Measurements from ENCODE around the gene COL8A2. TPM values are rescaled to one million over a fixed set of nuclear protein-coding genes. Genes with fewer than 3 reads are reported as not detected.

The COL8A2 gene
- total and polyA plus RNA-seq, 2 experiments from 2014 or later, result 3.2 to 30.5 TPM

DNA sequence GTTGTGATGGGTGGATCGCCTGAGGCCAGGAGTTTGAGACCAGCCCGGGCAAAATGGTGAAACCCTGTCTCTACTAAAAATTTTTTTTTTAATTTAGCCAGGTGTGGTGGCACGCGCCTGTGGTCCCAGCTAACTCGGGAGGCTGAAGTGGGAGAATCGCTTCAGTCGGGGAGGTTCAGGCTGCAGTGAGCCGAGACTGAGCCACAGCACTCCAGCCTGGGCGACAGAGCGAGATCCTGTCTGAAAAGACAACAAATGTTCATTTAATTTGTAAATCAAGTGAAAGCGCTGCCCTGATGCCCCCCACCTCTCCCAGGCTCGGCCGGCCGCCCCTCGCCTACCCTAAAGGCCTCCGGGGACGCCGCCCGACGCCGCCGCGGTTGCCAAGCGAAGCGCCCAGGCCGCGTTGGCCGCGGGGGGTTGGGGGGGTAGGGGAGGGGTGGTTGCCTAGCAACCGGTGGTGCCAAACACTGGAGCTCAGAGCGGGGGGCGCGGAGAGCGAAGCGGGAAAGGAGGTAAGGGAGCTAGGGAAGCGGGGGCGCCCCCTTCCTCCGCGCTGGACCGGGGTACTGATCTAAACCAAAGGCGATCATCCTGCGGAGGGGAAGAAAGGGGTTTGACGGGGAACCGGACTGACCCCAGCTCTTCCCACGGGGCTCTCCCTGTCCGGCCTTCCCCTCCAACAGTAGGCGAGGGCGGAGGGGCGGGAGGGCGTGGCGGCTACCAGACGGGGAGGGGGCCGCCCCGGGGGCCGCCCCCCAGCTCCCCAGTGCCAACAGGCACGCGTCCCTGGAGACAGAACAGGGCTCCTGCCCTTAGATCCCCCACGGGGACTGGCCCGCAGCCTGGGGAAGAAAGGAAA is 41.2 kb downstream of the COL8A2 start, which contains the start of gene TEKT2:
TEKT2 (plus strand) TSS at position 460 of the 862 bp plus-strand sequence. CDS start 828 bp downstream, outside the sequence.
- H3F3A ChIP-seq (ENCODE audit: insufficient read depth), result peaks cover 15% of the 10 kb centered on the region; the same call in 1 of the 2 replicates
- no peaks in the 10 kb centered on the region for H4K20me1 ChIP-seq (ENCODE audit: insufficient read depth)
- in situ Hi-C loops (cut with MboI), result no loop called here
- H3K27me3 ChIP-seq (replicated peaks; ENCODE audit: insufficient read depth), result no peaks in the 10 kb centered on the region
- peak within 1 kb of the TSS; percentile 87 for H2AFZ ChIP-seq
- no peaks in the 10 kb centered on the region for H3K36me3 ChIP-seq (ENCODE audit: low read depth)
- WGBS, 2 experiments (ENCODE audit: low coverage in 1 of 2, low lambda C conversion rate in 2 of 2, missing lambda C conversion rate in 2 of 2), result 14 to 23% methylated on average over 33 to 59 of the region's 59 CpGs
- no peak for TF ChIP-seq EZH2phosphoT487 (IDR thresholded peaks at IDR 0.05; ENCODE audit: insufficient read depth, low read depth)
- no peak for TF ChIP-seq EZH2 (IDR thresholded peaks at IDR 0.05; ENCODE audit: insufficient read depth, poor library complexity, severe bottlenecking)
- H3K4me2 ChIP-seq (ENCODE audit: unreplicated experiment), result peak within 1 kb of the TSS; percentile 31
- peaks cover 11% of the 10 kb centered on the region for H3K4me1 ChIP-seq (ENCODE audit: insufficient read depth)
- peak; percentile 40 for DNase-seq
- H3K9me3 ChIP-seq (ENCODE audit: low read depth), result no peaks in the 10 kb centered on the region
- peak within 1 kb of the TSS; percentile 70 for H3K9ac ChIP-seq
- H3K27ac ChIP-seq, result no peak within 1 kb of the TSS
- H3K9me2 ChIP-seq (ENCODE audit: insufficient read depth), result no peaks in the 10 kb centered on the region
- peaks cover under 1% of the 10 kb centered on the region; the same call in 1 of the 2 replicates for H3K79me2 ChIP-seq (ENCODE audit: insufficient read depth)
- H3K4me3 ChIP-seq, result peak within 1 kb of the TSS; percentile 53

DNA sequence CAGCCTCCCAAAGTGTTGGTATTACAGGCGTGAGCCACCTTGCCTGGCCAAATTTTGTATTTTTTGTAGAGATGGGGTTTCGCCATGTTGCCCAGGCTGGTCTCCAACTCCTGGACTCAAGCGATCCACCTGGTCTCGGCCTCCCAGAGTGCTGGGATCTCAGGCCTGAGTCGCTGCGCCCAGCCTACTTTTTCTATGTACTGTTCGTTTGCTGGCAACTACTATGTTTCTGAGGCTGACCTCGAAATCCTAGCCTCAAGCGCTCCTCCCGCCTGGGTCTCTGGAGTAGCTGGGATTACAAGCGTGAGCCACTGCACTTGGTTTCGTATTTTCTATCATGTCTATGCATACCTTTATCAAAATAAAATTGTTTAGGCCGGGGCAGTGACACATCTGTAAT is 41.8 kb downstream of the COL8A2 start:
- Histone ChIP-seq H2AFZ (no peak overlapping the region), H3K27me3 (replicated peaks; ENCODE audit: insufficient read depth) (no peaks in the 10 kb centered on the region), H3K79me2 (ENCODE audit: insufficient read depth) (no peaks in the 10 kb centered on the region), H3K36me3 (ENCODE audit: low read depth) (no peaks in the 10 kb centered on the region), H3K4me3 (no peak overlapping the region), H3K9me2 (ENCODE audit: insufficient read depth) (no peaks in the 10 kb centered on the region), H4K20me1 (ENCODE audit: insufficient read depth) (no peaks in the 10 kb centered on the region), H3K4me1 (ENCODE audit: insufficient read depth) (peaks cover 11% of the 10 kb centered on the region), H3K9ac (no peak overlapping the region), H3F3A (ENCODE audit: insufficient read depth) (peaks cover 15% of the 10 kb centered on the region; the same call in 1 of the 2 replicates), H3K9me3 (ENCODE audit: low read depth) (no peaks in the 10 kb centered on the region), H3K27ac (no peak overlapping the region), H3K4me2 (ENCODE audit: unreplicated experiment) (no peak overlapping the region)
- TF ChIP-seq EZH2 (IDR thresholded peaks at IDR 0.05; ENCODE audit: insufficient read depth, poor library complexity, severe bottlenecking), result no peak
- TF ChIP-seq EZH2phosphoT487 (IDR thresholded peaks at IDR 0.05; ENCODE audit: insufficient read depth, low read depth), result no peak
- no peak for DNase-seq
- in situ Hi-C loops (cut with MboI), result no loop called here
- WGBS, 2 experiments (ENCODE audit: low coverage in 1 of 2, low lambda C conversion rate in 2 of 2, missing lambda C conversion rate in 2 of 2), result 85 to 87% methylated on average over 13 of the region's 13 CpGs

DNA sequence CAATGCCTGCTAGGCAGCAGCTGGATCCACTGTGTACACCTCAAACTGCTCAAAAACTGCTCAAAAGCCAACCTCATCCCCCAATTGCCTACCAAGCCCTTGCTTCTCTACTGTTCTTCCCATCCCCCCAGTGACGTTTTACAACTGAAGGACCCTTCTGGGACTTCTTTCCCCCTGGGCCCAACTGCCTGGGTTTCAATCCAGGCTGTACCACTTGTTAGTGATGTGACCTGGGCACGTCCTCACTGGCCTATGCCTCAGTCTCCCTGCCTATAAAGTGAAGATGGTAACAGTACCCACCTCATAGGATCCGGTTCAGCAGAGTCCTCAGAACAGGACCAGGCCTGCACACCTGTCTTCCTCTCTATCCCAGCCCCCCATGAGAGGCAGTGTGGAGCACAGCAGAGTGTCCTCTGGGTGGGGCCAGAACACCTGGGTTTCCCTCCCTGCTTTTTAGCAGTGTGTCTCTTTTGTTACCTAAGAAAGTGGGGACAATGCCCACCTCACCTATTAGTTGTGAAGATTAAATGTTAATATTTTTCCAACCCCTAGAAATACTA is 43.0 kb downstream of the COL8A2 start:
- no peaks in the 10 kb centered on the region for H3K27me3 ChIP-seq (replicated peaks; ENCODE audit: insufficient read depth)
- H3K9me2 ChIP-seq (ENCODE audit: insufficient read depth), result no peaks in the 10 kb centered on the region
- H3K36me3 ChIP-seq (ENCODE audit: low read depth), result no peaks in the 10 kb centered on the region
- TF ChIP-seq EZH2phosphoT487 (IDR thresholded peaks at IDR 0.05; ENCODE audit: insufficient read depth, low read depth), result no peak
- no peak for TF ChIP-seq EZH2 (IDR thresholded peaks at IDR 0.05; ENCODE audit: insufficient read depth, poor library complexity, severe bottlenecking)
- H3K79me2 ChIP-seq (ENCODE audit: insufficient read depth), result no peaks in the 10 kb centered on the region
- no peak overlapping the region for H3K4me3 ChIP-seq
- peaks cover 15% of the 10 kb centered on the region; the same call in 1 of the 2 replicates for H3F3A ChIP-seq (ENCODE audit: insufficient read depth)
- H2AFZ ChIP-seq, result no peak overlapping the region
- H3K27ac ChIP-seq, result no peak overlapping the region
- in situ Hi-C loops (cut with MboI), result no loop called here
- DNase-seq, result no peak
- no peaks in the 10 kb centered on the region for H3K9me3 ChIP-seq (ENCODE audit: low read depth)
- WGBS, 2 experiments (ENCODE audit: low coverage in 1 of 2, low lambda C conversion rate in 2 of 2, missing lambda C conversion rate in 2 of 2), result 49 to 50% methylated on average over 3 of the region's 3 CpGs
- H3K4me2 ChIP-seq (ENCODE audit: unreplicated experiment), result no peak overlapping the region
- H3K4me1 ChIP-seq (ENCODE audit: insufficient read depth), result peaks cover 11% of the 10 kb centered on the region
- H4K20me1 ChIP-seq (ENCODE audit: insufficient read depth), result no peaks in the 10 kb centered on the region
- H3K9ac ChIP-seq, result no peak overlapping the region

DNA sequence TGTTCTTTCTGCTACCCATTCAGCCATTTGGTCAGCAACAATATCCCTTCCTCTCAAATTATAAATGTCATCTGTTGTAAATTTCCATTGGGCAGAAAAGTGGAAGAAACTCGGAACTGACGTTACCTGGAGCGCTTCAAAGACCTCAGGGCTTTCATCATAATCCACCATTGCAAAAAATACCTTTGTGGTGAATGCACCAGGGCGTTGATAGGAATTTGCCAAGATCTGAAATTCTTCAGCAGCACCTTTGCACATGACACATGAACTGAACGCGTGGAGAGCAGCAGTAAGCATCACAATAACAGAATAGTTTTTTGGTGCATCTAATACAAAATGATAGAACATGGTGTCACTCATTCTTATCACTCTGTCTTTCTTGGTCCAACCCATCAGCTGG is 44.2 kb downstream of the COL8A2 start:
- in situ Hi-C loops (cut with MboI), result no loop called here
- no peaks in the 10 kb centered on the region for H3K36me3 ChIP-seq (ENCODE audit: low read depth)

More for the DNA sequence above, 44.2 kb downstream of the COL8A2 start:
- H3K9me3 ChIP-seq (ENCODE audit: low read depth), result no peaks in the 10 kb centered on the region
- peaks cover 15% of the 10 kb centered on the region; the same call in 1 of the 2 replicates for H3F3A ChIP-seq (ENCODE audit: insufficient read depth)
- no peak overlapping the region for H3K9ac ChIP-seq
- H3K79me2 ChIP-seq (ENCODE audit: insufficient read depth), result no peaks in the 10 kb centered on the region
- peaks cover 11% of the 10 kb centered on the region for H3K4me1 ChIP-seq (ENCODE audit: insufficient read depth)
- H2AFZ ChIP-seq, result peak overlapping the region; percentile 34
- no peaks in the 10 kb centered on the region for H4K20me1 ChIP-seq (ENCODE audit: insufficient read depth)
- 0 out of 2 replicates have a peak overlapping the region, but pooled peaks have one; percentile 8 for H3K4me3 ChIP-seq
- no peaks in the 10 kb centered on the region for H3K27me3 ChIP-seq (replicated peaks; ENCODE audit: insufficient read depth)
- peak; percentile 34 for DNase-seq
- TF ChIP-seq EZH2phosphoT487 (IDR thresholded peaks at IDR 0.05; ENCODE audit: insufficient read depth, low read depth) (no peak), EZH2 (IDR thresholded peaks at IDR 0.05; ENCODE audit: insufficient read depth, poor library complexity, severe bottlenecking) (no peak)
- WGBS, 2 experiments (ENCODE audit: low coverage in 1 of 2, low lambda C conversion rate in 2 of 2, missing lambda C conversion rate in 2 of 2), result 3 to 4% methylated on average over 6 of the region's 6 CpGs
- H3K4me2 ChIP-seq (ENCODE audit: unreplicated experiment), result no peak overlapping the region
- H3K9me2 ChIP-seq (ENCODE audit: insufficient read depth), result no peaks in the 10 kb centered on the region
- H3K27ac ChIP-seq, result no peak overlapping the region
